GM18517 (cell line): ENCODE measurements around the gene RNF169.
"Not testable (repeated sequence)": the region's sequence is repeated elsewhere in the genome, so short reads cannot be mapped to it uniquely, and the experiment has no call there.

Experiments used
- ATAC-seq: cut with Tn5 transposase; IDR thresholded peaks from one replicate; pipeline ENCODE4 v1.9.1; 2021; ENCODE audit warnings: mild to moderate bottlenecking, moderate library complexity; ENCODE audit not compliant: unreplicated experiment

RNF169 gene

GRCh38 chr11:74818283-74818946 lies 69.8 kb downstream of the RNF169 start:
- ATAC-seq, result no peak

- no peak for ATAC-seq
Measured at GRCh38 chr11:74819400-74819799, 70.8 kb downstream of the RNF169 start.

- ATAC-seq, result no peak
Measured at GRCh38 chr11:74820763-74821162, 72.1 kb downstream of the RNF169 start.

GRCh38 chr11:74822170-74822569 lies 73.5 kb downstream of the RNF169 start:
- no peak for ATAC-seq

DNA sequence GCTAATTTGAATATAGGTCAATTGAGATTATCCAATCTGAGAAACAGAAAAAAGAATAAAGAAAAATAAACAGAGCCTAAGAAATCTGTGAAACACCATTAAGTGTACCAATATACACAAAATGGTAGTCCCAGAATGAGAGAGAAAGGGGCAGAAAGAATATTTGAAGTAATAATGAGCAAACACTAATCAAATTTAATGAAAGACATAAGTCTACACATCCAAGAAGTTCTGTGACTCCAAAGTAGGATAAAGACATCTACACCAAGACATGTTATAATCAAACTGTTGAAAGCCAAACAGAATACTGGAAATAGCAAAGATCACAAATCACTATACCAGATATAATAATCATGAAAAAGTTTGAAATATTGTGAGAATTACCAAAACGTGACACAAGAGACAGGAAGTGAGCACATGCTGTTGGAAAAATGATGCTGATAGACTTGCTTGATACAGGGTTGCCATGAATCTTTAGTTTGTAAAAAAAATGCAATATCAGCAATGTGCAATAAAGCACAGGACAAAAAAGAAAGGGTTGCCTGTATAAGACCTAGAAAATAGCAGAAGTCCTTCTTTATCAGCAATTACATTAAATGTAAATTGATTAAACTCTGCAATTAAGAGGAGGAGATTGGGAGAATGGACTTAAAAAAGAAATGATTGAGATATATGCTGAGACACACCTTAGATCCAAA lies 75.8 kb downstream of the RNF169 start:
- ATAC-seq, result no peak

GRCh38 chr11:74825596-74825995 lies 76.9 kb downstream of the RNF169 start:
- not testable (repeated sequence) for ATAC-seq

GRCh38 chr11:74826901-74827300 lies 78.3 kb downstream of the RNF169 start:
- no peak for ATAC-seq

- no peak for ATAC-seq
Measured at GRCh38 chr11:74837191-74837590, 88.5 kb downstream of the RNF169 start.

DNA sequence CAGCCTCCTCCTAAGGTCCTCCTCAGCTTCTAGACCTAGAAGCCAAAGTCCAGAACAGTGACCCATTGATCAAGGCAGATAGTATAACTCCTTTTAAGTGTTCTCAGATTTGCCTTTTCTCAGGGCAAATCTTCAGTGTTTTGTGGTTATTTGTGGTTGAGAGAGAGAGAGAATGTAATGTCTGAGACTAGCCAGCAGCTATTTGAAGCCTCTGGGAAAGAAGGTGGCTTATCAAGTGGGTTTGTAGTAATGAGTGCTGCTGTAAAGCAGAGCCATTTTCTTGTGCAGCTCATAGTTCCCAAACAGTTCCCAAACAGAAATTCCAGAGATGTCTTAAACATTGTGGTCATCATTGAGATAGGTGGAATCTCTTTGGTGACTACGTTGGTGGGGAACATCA lies 89.5 kb downstream of the RNF169 start:
- no peak for ATAC-seq

GRCh38 chr11:74839446-74839845 lies 90.8 kb downstream of the RNF169 start:
- ATAC-seq, result no peak

DNA sequence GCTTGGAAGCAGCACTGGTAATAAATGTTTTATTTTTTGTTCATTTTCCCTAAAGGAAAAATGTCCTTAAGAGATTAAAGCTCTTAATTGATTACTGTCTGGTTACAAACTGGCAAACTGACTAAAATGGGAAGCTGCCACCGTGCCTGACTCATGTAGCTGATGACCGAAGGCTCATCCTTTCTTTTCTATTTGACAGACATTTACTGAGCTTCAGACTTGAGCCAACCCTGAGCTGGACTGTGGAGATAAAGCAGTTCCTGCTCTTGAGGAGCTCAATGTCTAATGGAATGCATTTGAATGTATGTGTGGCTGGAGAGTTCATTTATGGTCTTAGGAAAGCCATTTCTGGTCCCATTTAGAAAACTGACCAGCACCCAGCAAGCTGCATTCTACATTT lies 91.3 kb downstream of the RNF169 start:
- no peak for ATAC-seq

GRCh38 chr11:74840486-74840885 lies 91.8 kb downstream of the RNF169 start:
- no peak for ATAC-seq

GRCh38 chr11:74842967-74843366 lies 94.3 kb downstream of the RNF169 start:
- ATAC-seq, result no peak

DNA sequence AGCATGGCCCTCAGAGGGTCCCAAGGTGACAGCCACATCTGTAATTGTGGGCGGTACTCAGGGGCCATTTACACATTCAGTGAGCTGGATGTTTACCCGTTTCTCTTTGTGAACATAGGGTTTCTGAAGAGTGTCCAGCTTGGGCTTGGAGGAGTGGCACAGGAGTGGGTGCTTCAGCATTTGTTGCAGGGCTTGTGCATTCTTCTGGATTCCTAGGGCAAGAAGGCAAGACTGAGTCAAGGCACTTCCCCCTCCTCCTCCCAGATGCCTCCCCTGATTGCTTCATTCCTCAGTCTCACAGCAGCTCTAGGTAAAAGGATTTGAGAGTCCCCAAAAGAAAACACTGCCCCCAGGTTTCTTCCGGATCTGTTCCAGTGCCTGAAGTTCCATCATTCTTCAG lies 95.4 kb downstream of the RNF169 start:
- ATAC-seq, result no peak

DNA sequence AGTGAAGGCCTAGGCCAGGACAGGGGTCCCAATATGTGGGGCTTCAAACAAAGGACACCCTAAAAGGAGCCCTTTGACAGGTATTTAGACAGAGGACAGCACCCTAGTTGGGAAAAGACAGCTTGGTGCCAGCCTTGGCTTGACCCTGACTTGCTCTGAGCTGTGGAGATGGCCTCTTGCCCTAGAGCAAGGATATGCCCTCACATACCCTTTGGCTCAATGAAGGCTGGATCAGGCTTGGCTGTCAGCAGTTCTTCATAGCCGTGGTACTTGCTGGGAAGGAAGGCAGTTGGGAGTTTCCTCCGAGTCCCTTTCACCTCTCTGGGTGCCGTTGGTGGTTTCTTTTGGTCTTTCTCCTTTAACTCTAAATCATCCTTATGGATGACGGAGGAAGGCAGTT lies 96.2 kb downstream of the RNF169 start:
- no peak for ATAC-seq

DNA sequence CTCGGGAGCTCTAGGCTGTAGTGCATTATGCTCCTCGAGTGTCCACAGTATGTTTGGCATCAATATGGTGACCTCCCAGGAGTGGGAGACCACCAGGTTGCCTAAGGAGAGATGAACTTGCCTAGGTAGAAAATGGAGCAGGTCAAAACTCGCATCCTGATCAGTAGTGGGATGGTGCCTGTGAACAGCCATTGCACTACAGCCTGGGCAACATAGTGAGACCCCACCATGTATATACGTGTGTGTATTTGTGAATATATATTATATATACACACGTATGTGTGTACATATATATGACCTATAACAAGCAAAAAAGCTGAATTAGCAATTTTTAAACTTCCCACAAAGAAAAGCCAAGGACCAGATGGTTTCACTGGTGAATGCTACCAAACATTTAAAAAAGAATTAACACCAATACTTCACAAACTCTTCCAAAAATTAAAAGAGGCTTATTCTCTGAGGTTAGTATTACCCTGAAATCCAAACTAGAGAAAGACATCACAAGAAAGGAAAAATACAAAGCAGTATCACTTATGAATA lies 97.4 kb downstream of the RNF169 start:
- ATAC-seq, result no peak

GRCh38 chr11:74846770-74847169 lies 98.1 kb downstream of the RNF169 start:
- no peak for ATAC-seq

- no peak for ATAC-seq
Measured at GRCh38 chr11:74847395-74847794, 98.7 kb downstream of the RNF169 start.

DNA sequence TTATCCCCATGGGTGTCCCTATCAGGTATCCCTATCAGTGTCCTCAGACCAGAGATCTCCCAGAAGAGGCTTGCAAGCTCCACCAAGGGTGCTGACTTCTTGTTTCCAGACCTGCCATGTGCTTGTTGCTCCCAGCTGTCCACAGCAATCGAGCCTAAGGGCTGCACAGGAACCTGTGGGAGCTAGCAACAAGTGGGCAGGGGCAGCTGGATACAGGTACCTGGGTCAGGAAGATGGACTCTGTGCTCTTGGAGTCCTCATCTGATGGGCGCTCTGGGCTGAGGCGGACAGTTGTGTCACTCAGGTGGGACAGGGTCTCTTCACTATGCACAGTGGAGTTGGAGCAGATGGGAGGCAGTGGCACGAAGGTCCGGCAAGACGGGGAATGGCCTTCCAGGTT lies 99.2 kb downstream of the RNF169 start:
- ATAC-seq, result no peak

DNA sequence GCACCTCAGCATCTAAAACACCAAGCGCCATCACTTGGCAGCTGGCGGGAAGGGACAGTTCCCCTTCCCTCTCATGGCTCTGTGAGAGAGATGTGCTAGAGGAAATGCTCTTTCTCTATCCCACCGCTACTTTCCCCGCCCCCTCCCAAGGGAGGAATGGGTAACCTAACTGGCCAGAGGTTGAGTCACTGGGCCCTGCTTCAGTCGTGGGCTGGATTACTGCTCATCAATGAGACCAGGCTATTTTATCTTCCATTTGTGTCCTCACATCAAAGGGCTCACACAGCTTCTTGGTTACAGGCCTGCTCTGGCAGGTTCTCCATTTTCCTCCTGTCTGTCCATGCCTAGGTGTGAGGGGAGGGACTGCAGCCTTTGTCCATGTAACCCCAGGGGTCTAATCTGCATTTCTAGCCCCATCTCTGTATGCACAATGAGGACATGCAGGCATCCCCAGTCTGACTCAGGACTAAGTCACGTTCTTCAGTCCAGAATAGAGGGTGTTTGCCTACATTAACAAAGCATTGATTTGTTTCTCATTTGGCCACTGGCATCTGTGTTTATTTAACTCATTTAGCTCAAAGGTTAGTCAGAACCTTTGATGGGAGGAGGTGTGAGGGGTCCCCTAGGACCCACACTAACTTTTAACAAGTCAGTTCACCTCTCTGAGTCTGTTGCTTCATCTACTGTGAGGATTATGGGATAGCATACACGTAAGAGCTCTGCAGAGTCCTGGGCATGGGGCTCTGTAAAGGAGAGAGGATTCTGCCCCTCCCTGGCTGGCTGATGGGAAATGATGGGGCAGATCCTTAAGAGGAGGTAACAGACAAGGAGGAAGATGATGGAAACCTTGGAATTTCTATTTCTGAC lies 101.1 kb downstream of the RNF169 start:
- ATAC-seq, result no peak

GRCh38 chr11:74853223-74853622 lies 104.6 kb downstream of the RNF169 start:
- no peak for ATAC-seq

- ATAC-seq, result no peak
Measured at GRCh38 chr11:74860743-74861142, 112.1 kb downstream of the RNF169 start.
